Measurements from ENCODE around the gene PDXP. TPM values are rescaled to one million over a fixed set of nuclear protein-coding genes. Genes with fewer than 3 reads are reported as not detected.

PDXP gene
- total RNA-seq, 2 donors from 2014 or later, result 17.3 to 17.5 TPM

- intact Hi-C loops (cut with DNase I), result no loop called here
- ATAC-seq, result no peak
- no peak for DNase-seq
Measured at GRCh38 chr22:37711490-37711889, 53.0 kb downstream of the PDXP start.

GRCh38 chr22:37713761-37714160 is 55.2 kb downstream of the PDXP start:
- no peak for ATAC-seq
- no peak for DNase-seq
- intact Hi-C loops (cut with DNase I), result no loop called here

DNA sequence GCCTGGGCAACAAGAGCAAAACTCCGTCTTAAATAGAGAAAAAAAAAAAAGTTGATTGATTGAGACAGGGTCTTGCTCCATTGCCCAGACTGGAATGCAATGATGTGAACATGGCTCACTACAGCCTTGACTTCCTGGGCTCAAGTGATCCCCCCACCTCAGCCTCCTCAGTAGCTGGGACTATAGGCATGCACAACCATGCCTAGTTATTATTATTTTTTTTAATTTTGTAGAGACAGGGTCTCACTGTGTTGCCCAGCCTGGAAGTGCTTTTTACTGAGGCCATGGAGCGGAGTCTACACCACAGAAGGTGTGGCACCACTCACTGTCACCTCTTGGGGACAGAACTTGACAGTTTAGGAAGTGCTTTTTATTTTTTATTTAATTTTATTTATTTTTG is 56.1 kb downstream of the PDXP start:
- no peak for ATAC-seq
- intact Hi-C loops (cut with DNase I), result no loop called here
- DNase-seq, result no peak

- ATAC-seq, result no peak
- intact Hi-C loops (cut with DNase I), result no loop called here
- no peak for DNase-seq
Measured at GRCh38 chr22:37715760-37716159, 57.2 kb downstream of the PDXP start.

Other genes with a start within 250 kb of the PDXP start
- gene ELFN2, start 231.2 kb upstream of the PDXP start, total RNA-seq, result under 1 TPM in 1 of 2 donors, not detected in 1; 0.05 TPM
- 10 to 100 TPM; 14.1 to 17.4 TPM for gene MFNG, start 172.3 kb upstream of the PDXP start, total RNA-seq
- gene CARD10, start 139.3 kb upstream of the PDXP start, total RNA-seq, result 1 to 10 TPM; 7.7 to 9.2 TPM
- 10 to 100 TPM; 20.9 to 44.6 TPM for gene CDC42EP1, start 98.2 kb upstream of the PDXP start, total RNA-seq
- not detected for gene LGALS2, start 78.6 kb upstream of the PDXP start, total RNA-seq
- gene GGA1, start 49.9 kb upstream of the PDXP start, total RNA-seq, result 10 to 100 TPM; 24.4 to 26.6 TPM
- 1 to 10 TPM; 4.9 to 5.1 TPM for gene SH3BP1, start 19.1 kb upstream of the PDXP start, total RNA-seq
- 100 to 1,000 TPM; 599 to 917 TPM for gene LGALS1, start 16.9 kb downstream of the PDXP start, total RNA-seq
- gene NOL12, start 27.6 kb downstream of the PDXP start, total RNA-seq, result 10 to 100 TPM; 13.7 TPM
- gene TRIOBP, start 38.3 kb downstream of the PDXP start, total RNA-seq, result 100 to 1,000 TPM in 1 of 2 donors, 10 to 100 TPM in 1; 83.5 to 118 TPM
- 10 to 100 TPM; 16.7 to 19.0 TPM for gene GCAT, start 149.2 kb downstream of the PDXP start, total RNA-seq
- gene GALR3, start 164.7 kb downstream of the PDXP start, total RNA-seq, result not detected
- gene ANKRD54, start 185.6 kb downstream of the PDXP start, total RNA-seq, result 10 to 100 TPM in 1 of 2 donors, 1 to 10 TPM in 1; 9.9 to 12.8 TPM
- 100 to 1,000 TPM; 282 to 298 TPM for gene EIF3L, start 190.7 kb downstream of the PDXP start, total RNA-seq
- gene MICALL1, start 247.6 kb downstream of the PDXP start, total RNA-seq, result 10 to 100 TPM; 14.3 to 18.3 TPM

All from left cardiac atrium (tissue), 4 donors.